Stimulated activated CD4-positive, alpha-beta T cell treated with anti-CD3 and anti-CD28 coated beads, Interleukin-12 subunit alpha, Interleukin-12 subunit beta, amount 100 ng/mL, for 24 hours (primary cell): Measurements from ENCODE around the gene SASH1.

Experiments
- DNase-seq, 2 experiments: peaks; one replicate each; pipeline ENCODE4 v3.0.0-alpha.2; 2020; ENCODE audit warnings: low read depth in 2 of 2

Gene SASH1

GRCh38 chr6:148432462-148433195 lies 90.0 kb downstream of the SASH1 start:
- no peak for DNase-seq

- no peak for DNase-seq
Measured at GRCh38 chr6:148435386-148435785, 92.7 kb downstream of the SASH1 start.

GRCh38 chr6:148436466-148436865 lies 93.8 kb downstream of the SASH1 start:
- no peak for DNase-seq

GRCh38 chr6:148438632-148439031 lies 96.0 kb downstream of the SASH1 start:
- DNase-seq: no peak

GRCh38 chr6:148440016-148440415 lies 97.4 kb downstream of the SASH1 start:
- no peak for DNase-seq

- DNase-seq: no peak
Measured at GRCh38 chr6:148440877-148441453, 98.3 kb downstream of the SASH1 start.

- no peak for DNase-seq
Measured at GRCh38 chr6:148441454-148441911, 98.8 kb downstream of the SASH1 start.

GRCh38 chr6:148443798-148444560 lies 101.3 kb downstream of the SASH1 start:
- DNase-seq: no peak

- DNase-seq: no peak
Measured at GRCh38 chr6:148445116-148445515, 102.5 kb downstream of the SASH1 start.

GRCh38 chr6:148445620-148446019 lies 103.0 kb downstream of the SASH1 start:
- DNase-seq: no peak

- no peak for DNase-seq
Measured at GRCh38 chr6:148446681-148447080, 104.0 kb downstream of the SASH1 start.

- DNase-seq: no peak
Measured at GRCh38 chr6:148447521-148448230, 105.0 kb downstream of the SASH1 start.

- no peak for DNase-seq
Measured at GRCh38 chr6:148448369-148449012, 105.9 kb downstream of the SASH1 start.

GRCh38 chr6:148450866-148451265 lies 108.2 kb downstream of the SASH1 start:
- no peak for DNase-seq

- DNase-seq: no peak
Measured at GRCh38 chr6:148451690-148452089, 109.1 kb downstream of the SASH1 start.

- DNase-seq: no peak
Measured at GRCh38 chr6:148452876-148453275, 110.2 kb downstream of the SASH1 start.

GRCh38 chr6:148453906-148454305 lies 111.3 kb downstream of the SASH1 start:
- DNase-seq: no peak

- no peak for DNase-seq
Measured at GRCh38 chr6:148455225-148455624, 112.6 kb downstream of the SASH1 start.

GRCh38 chr6:148455674-148456558 lies 113.3 kb downstream of the SASH1 start:
- DNase-seq: no peak

- no peak for DNase-seq
Measured at GRCh38 chr6:148457137-148457842, 114.7 kb downstream of the SASH1 start.
